ENCODE measurements around the gene SDCCAG8.
"Not testable (repeated sequence)": the region's sequence is repeated elsewhere in the genome, so short reads cannot be mapped to it uniquely, and the experiment has no call there.

SDCCAG8 gene

GRCh38 chr1:243335292-243335691, 79.5 kb downstream of the SDCCAG8 start:
- no peak for DNase-seq (ENCODE audit: low read depth)

DNA sequence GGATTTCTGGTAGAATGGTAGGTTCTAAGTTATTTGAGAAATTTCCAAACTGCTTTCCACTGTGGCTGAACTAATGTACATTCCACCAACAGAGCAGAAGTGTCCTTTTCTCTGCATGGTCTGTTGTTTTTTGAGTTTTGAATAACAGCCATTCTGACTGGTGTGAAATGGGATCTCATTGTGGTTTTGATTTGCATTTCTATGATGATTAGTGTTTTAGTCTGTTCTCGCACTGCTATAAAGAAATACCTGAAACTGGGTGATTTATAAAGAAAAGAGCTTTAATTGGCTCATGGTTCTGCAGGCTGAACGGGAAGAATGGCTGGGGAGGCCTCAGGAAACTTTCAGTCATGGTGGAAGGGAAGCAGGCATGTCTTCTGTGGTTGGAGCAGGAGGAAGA, 80.3 kb downstream of the SDCCAG8 start:
- DNase-seq (ENCODE audit: low read depth) = no peak

DNA sequence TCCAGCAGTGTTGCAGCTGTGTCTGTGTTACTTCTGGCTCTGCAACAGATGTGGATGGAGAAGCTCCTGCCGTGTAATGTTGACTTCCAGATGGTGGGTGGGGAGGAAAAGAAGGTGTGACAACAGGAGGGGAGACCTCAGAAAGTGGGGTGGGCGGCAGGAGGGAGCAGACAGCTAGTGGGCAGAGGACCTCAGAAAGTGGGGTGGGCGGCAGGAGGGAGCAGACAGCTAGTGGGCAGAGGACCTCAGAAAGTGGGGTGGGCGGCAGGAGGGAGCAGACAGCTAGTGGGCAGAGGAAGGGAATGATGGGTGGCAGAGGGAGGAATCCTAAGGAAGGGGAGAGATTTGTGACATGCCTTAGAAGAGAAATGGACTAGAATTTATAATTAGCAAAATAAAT, 83.0 kb downstream of the SDCCAG8 start:
- DNase-seq (ENCODE audit: low read depth) = not testable (repeated sequence)

GRCh38 chr1:243341074-243341473, 85.2 kb downstream of the SDCCAG8 start:
- DNase-seq (ENCODE audit: low read depth) = no peak

- DNase-seq (ENCODE audit: low read depth) = no peak
Observed at GRCh38 chr1:243343970-243344937, 88.4 kb downstream of the SDCCAG8 start.

- no peak for DNase-seq (ENCODE audit: low read depth)
Observed at GRCh38 chr1:243345205-243345604, 89.4 kb downstream of the SDCCAG8 start.

DNA sequence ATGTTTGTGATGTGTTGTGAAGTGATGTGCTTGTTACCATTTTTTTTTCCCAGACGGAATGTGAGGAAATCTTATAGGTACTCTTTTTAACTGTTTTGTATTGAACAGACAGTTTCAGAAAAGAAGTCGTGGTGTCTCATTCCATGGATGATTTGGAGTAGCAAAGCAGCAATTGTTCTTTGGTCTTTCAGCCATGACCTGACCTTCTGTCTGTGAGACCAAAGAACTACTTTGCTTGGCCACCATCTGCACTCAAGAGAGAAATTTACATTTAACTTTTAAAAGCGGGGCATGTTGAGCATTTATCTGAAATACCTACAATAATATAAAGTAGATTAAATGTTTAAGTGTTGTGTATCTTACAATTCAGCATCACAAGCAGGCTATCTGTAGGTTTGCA, 90.2 kb downstream of the SDCCAG8 start:
- DNase-seq (ENCODE audit: low read depth) = no peak

- DNase-seq (ENCODE audit: low read depth) = no peak
Observed at GRCh38 chr1:243346468-243346867, 90.6 kb downstream of the SDCCAG8 start.

- DNase-seq (ENCODE audit: low read depth) = no peak
Observed at GRCh38 chr1:243348331-243348730, 92.5 kb downstream of the SDCCAG8 start.

DNA sequence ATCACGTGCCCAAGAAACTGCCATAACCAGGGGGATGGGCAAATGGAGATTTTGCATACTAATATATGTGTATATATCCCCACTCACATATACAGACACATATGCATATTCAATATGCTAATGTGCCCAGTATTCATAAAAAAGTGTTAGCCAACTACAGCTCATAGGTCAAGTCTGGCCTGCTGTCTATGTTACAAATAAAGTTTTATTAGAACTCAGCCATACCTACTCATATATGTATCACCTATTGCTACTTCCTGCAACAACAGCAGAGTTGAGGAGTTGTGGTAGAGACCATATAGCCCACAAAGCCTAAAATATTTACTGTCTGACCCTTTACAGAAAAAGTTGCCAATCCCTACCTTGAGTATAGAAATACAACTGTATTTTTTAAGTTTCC, 93.3 kb downstream of the SDCCAG8 start:
- DNase-seq (ENCODE audit: low read depth) = no peak

- DNase-seq (ENCODE audit: low read depth) = no peak
Observed at GRCh38 chr1:243351337-243351736, 95.5 kb downstream of the SDCCAG8 start.

DNA sequence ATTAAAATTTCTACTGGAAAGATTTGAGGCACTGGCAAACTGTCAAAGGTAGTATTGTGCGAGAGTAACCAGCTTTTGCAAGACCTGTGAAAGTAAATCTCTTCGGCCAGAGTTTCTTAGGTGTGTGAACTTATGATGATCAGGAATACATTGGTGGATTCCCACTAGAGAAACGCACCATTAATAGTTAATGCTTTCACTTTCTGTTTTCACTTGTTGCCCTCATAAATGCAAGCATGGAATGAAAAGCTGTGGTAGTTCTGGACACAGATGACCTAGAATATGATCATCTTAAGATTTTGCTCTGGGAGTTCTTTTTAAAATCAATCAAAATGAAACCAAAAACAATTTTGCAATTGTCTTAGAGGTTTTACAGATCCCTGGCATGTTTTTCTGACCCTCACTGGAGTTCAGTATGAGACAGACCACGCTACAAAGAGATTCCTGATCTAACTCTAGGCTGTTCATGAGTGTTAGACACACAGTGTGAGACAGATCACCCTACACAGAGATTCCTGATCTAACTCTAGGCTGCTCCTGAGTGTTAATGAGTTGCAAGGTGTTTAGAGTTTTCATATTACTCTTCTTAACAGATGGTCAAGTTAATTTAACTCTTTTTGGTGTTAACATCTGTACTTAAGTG, 98.8 kb downstream of the SDCCAG8 start:
- DNase-seq (ENCODE audit: low read depth) = no peak

- DNase-seq (ENCODE audit: low read depth) = no peak
Observed at GRCh38 chr1:243363832-243364231, 108.0 kb downstream of the SDCCAG8 start.

GRCh38 chr1:243364330-243364729, 108.5 kb downstream of the SDCCAG8 start:
- DNase-seq (ENCODE audit: low read depth) = no peak

GRCh38 chr1:243364866-243365265, 109.0 kb downstream of the SDCCAG8 start:
- DNase-seq (ENCODE audit: low read depth) = no peak

DNA sequence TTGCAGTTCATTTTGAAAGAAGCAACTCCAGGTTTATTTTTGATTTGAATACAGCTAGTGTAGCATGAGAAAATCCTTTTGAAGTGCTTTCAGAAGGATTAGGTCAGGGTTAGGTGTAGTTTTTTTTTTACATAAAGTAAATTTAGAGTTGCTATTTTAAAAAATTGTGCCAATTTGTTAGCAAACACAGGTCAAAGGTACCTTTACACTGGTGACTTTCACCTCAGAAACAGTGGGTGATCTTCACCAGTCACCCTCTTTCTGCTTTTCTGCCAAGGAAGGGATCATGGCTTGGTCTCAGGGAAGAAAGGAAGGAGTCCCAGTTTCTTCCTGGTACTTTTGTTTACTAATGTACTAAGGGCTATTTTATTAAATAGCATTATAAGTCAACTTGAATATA, 111.5 kb downstream of the SDCCAG8 start:
- DNase-seq (ENCODE audit: low read depth) = no peak

DNA sequence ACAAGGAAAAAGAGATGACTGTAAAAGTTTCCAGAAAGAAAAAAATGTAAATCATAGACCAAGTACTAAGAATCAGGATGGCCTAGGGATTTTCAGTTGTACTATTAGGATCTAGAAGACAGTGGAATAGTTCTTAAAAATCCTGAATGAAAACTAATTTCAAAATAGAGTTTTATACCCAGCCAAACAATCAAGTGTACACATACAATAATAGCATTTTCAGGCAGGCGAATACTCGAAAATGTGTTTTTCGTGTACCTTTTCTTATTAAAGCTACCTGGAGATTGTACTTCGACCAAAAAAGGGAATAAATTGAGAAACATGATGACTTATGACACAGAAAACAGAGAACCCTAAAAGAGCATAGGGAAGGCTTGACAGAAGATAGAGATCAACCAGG, 118.6 kb downstream of the SDCCAG8 start:
- no peak for DNase-seq (ENCODE audit: low read depth)

GRCh38 chr1:243375596-243375995, 119.8 kb downstream of the SDCCAG8 start:
- no peak for DNase-seq (ENCODE audit: low read depth)

DNA sequence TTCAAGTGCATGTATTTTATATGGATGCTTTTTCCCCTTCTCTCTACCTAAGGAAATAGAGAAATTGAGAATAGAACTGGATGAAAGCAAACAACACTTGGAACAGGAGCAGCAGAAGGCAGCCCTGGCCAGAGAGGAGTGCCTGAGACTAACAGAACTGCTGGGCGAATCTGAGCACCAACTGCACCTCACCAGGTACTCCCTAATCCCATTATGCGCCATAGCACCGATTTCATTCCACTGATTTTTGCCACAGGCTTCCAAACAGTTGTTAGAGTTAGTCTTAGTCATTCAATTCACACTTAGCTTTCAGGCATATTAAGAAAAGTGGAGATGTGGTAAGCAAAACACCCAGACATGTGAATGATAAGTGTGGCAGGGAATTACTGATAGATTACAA, 122.8 kb downstream of the SDCCAG8 start:
- DNase-seq (ENCODE audit: low read depth) = no peak

DNA sequence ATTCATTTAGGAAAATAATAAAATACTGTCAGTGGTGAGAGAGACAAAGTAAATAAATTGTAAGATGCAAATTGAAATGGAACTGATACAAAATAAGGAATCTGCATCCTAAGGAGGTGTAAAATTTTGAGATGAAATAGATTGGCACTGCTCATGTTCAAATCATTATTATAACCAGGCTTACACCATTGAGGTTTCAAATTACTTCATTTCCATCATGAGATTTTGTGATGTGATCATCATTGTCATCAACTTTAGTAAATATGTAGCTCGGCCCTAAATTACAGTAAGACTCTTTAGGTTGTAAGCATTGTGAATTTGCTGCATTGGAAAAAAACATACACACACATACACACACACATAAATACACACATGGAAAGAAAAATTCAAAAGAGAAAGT, 123.4 kb downstream of the SDCCAG8 start:
- DNase-seq (ENCODE audit: low read depth) = no peak

DNA sequence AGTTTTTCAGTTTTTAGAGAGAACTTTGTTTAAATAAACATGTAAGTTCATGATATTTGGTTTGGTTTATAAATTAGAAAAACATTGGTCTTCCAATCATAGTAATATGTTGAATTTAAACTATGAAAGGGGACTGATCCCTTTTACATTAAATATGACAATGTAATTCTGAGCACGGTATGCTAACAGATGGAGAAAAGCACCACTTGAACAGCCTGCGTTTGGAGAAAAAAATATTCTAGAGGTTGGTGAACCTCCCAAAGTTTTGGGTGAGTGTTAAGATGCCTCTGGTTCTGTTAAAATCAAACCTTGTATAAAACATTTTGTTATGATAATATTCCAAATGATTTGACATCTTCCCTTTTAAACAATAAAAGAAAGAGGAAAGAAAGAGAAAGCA, 123.9 kb downstream of the SDCCAG8 start:
- no peak for DNase-seq (ENCODE audit: low read depth)

GRCh38 chr1:243388276-243388675, 132.4 kb downstream of the SDCCAG8 start:
- no peak for DNase-seq (ENCODE audit: low read depth)

- DNase-seq (ENCODE audit: low read depth) = no peak
Observed at GRCh38 chr1:243390162-243390791, 134.4 kb downstream of the SDCCAG8 start.
